ENCODE measurements around the gene KRTAP9-6. TPM values are rescaled to one million over a fixed set of nuclear protein-coding genes. Genes with fewer than 3 reads are reported as not detected.
"Not testable (repeated sequence)": the region's sequence is repeated elsewhere in the genome, so short reads cannot be mapped to it uniquely, and the experiment has no call there.

KRTAP9-6 gene
- total RNA-seq, 1 experiment from 2014 or later: not detected

GRCh38 chr17:41271858-41272257 is 6.7 kb downstream of the KRTAP9-6 start:
- ChIA-PET POLR2A (ENCODE audit: unreplicated experiment) (no interaction called here), CTCF (no interaction called here)
- Histone ChIP-seq H3K27me3 (ENCODE audit: low read length) (no peaks in the 10 kb centered on the region), H4K20me1 (ENCODE audit: low read length) (no peaks in the 10 kb centered on the region), H3K9ac (ENCODE audit: low read length) (no peak overlapping the region), H3K27ac (ENCODE audit: low read length) (no peak overlapping the region), H3K79me2 (ENCODE audit: low read length) (no peaks in the 10 kb centered on the region), H3K4me3 (ENCODE audit: low read length) (no peak overlapping the region), H3K9me3 (ENCODE audit: low read length) (no peaks in the 10 kb centered on the region), H2AFZ (ENCODE audit: low read length) (no peak overlapping the region), H3F3A (ENCODE audit: low read length, unreplicated experiment) (no peaks in the 10 kb centered on the region), H3K36me3 (ENCODE audit: low read depth, low read length) (no peaks in the 10 kb centered on the region), H3K4me2 (ENCODE audit: low read length) (no peak overlapping the region), H3K9me2 (replicated peaks; ENCODE audit: low read length) (no peaks in the 10 kb centered on the region), H3K4me1 (ENCODE audit: insufficient read depth, low read length) (no peaks in the 10 kb centered on the region)
- DNase-seq (no peak), ATAC-seq (no peak)
- intact Hi-C loops (cut with micrococcal nuclease): no loop called here
- BruUV-seq (replicated peaks): no TSS peak
- TF ChIP-seq CTCF (conservative IDR thresholded peaks at IDR 0.05; ENCODE audit: low read depth, low read length): no peak
- no peak for TF ChIP-seq EZH2phosphoT487 (IDR thresholded peaks at IDR 0.05; ENCODE audit: borderline replicate concordance, low read length)
- no peak for TF ChIP-seq EZH2 (IDR thresholded peaks at IDR 0.05; ENCODE audit: low read length, unreplicated experiment)

- H3K27ac ChIP-seq (ENCODE audit: low read length); DNase-seq; H3K9me3 ChIP-seq (ENCODE audit: low read length); H4K20me1 ChIP-seq (ENCODE audit: low read length); H3K27me3 ChIP-seq (ENCODE audit: low read length); CTCF ChIA-PET; H3K9ac ChIP-seq (ENCODE audit: low read length); H3K36me3 ChIP-seq (ENCODE audit: low read depth, low read length); H3K4me1 ChIP-seq (ENCODE audit: insufficient read depth, low read length); POLR2A ChIA-PET (ENCODE audit: unreplicated experiment); ATAC-seq; H3K79me2 ChIP-seq (ENCODE audit: low read length); intact Hi-C loops (cut with micrococcal nuclease); H3F3A ChIP-seq (ENCODE audit: low read length, unreplicated experiment); H2AFZ ChIP-seq (ENCODE audit: low read length); H3K4me3 ChIP-seq (ENCODE audit: low read length); BruUV-seq (replicated peaks); H3K4me2 ChIP-seq (ENCODE audit: low read length); H3K9me2 ChIP-seq (replicated peaks; ENCODE audit: low read length): not testable (repeated sequence)
Measured at GRCh38 chr17:41275648-41276190, 10.5 kb downstream of the KRTAP9-6 start, which contains the start of gene KRTAP9-7. TSS of gene KRTAP9-7 (plus strand) at chr17:41275698. CDS start at chr17:41275698, 0 bp downstream.

GRCh38 chr17:41278176-41278955 is 13.2 kb downstream of the KRTAP9-6 start:
- ChIA-PET POLR2A (ENCODE audit: unreplicated experiment) (no interaction called here), CTCF (no interaction called here)
- ATAC-seq: no peak
- Histone ChIP-seq H4K20me1 (ENCODE audit: low read length) (no peaks in the 10 kb centered on the region), H3K4me3 (ENCODE audit: low read length) (no peak overlapping the region), H3K9ac (ENCODE audit: low read length) (no peak overlapping the region), H3K4me1 (ENCODE audit: insufficient read depth, low read length) (no peaks in the 10 kb centered on the region), H3K27me3 (ENCODE audit: low read length) (no peaks in the 10 kb centered on the region), H2AFZ (ENCODE audit: low read length) (no peak overlapping the region), H3F3A (ENCODE audit: low read length, unreplicated experiment) (no peaks in the 10 kb centered on the region), H3K9me3 (ENCODE audit: low read length) (no peaks in the 10 kb centered on the region), H3K79me2 (ENCODE audit: low read length) (no peaks in the 10 kb centered on the region), H3K27ac (ENCODE audit: low read length) (no peak overlapping the region), H3K9me2 (replicated peaks; ENCODE audit: low read length) (no peaks in the 10 kb centered on the region), H3K36me3 (ENCODE audit: low read depth, low read length) (no peaks in the 10 kb centered on the region), H3K4me2 (ENCODE audit: low read length) (no peak overlapping the region)
- BruUV-seq (replicated peaks): no TSS peak
- no peak for DNase-seq
- intact Hi-C loops (cut with micrococcal nuclease): no loop called here
- no peak for TF ChIP-seq CTCF (conservative IDR thresholded peaks at IDR 0.05; ENCODE audit: low read depth, low read length)
- no peak for TF ChIP-seq EZH2 (IDR thresholded peaks at IDR 0.05; ENCODE audit: low read length, unreplicated experiment)
- no peak for TF ChIP-seq EZH2phosphoT487 (IDR thresholded peaks at IDR 0.05; ENCODE audit: borderline replicate concordance, low read length)
